ENCODE data around the gene CPEB4. TPM values are rescaled to one million over a fixed set of nuclear protein-coding genes. Genes with fewer than 3 reads are reported as not detected.

The CPEB4 gene
- total and polyA plus RNA-seq, 10 donors = 2.3 to 107 (median 81.0) TPM

GRCh38 chr5:173843794-173844193 lies 44.4 kb upstream of the CPEB4 start:
- H3K27me3 ChIP-seq (replicated peaks in 1 of 7) = no peaks in the 10 kb centered on the region
- DNase-seq = no peak
- H3K9me3 ChIP-seq = peaks cover 0 to 12% (median 6%) of the 10 kb centered on the region in 8 donors
- WGBS, 5 donors = 75 to 97% (median 93%) methylated on average over 3 of the region's 3 CpGs
- H3K4me1 ChIP-seq = no peaks in the 10 kb centered on the region
- H3K36me3 ChIP-seq = no peaks in the 10 kb centered on the region
- H3K27ac ChIP-seq = no peak overlapping the region
- intact Hi-C loops (cut with DNase I; ENCODE audit: low total_unique reads) = no loop called here
- no peak overlapping the region for H3K4me3 ChIP-seq
- TF ChIP-seq CTCF (IDR thresholded peaks at IDR 0.05 in 8 of 11, conservative IDR thresholded peaks at IDR 0.05 in 3 of 11) = no peak
- no peak for TF ChIP-seq POLR2A (IDR thresholded peaks at IDR 0.05)
- TF ChIP-seq POLR2AphosphoS5 (IDR thresholded peaks at IDR 0.05) = no peak

DNA sequence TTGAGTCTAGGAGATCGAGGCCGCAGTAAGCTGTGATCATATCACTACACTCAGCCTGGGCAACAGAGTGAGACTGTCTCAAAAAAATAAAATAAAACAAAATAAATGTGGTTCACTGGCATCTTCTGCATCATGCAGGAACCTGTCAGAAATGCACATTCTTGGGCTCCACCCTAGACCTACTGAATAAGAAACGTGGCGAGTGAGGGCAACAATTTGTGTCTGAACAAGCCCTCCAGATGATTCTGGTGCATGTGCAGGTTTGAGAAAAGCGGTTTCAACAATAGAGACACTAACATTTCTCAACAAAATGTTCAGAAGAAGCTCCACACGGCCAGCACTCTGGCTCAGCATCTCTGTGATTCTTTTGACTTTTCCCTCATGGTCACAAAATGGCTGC lies 42.8 kb upstream of the CPEB4 start:
- TF ChIP-seq POLR2A (IDR thresholded peaks at IDR 0.05) = no peak
- no peak for TF ChIP-seq POLR2AphosphoS5 (IDR thresholded peaks at IDR 0.05)
- no peak for TF ChIP-seq CTCF (IDR thresholded peaks at IDR 0.05 in 8 of 11, conservative IDR thresholded peaks at IDR 0.05 in 3 of 11)
- Histone ChIP-seq H3K4me1 (no peaks in the 10 kb centered on the region), H3K4me3 (no peak overlapping the region), H3K36me3 (no peaks in the 10 kb centered on the region), H3K27ac (no peak overlapping the region), H3K9me3 (peaks cover 0 to 19% (median 14%) of the 10 kb centered on the region in 8 donors), H3K27me3 (replicated peaks in 1 of 7) (no peaks in the 10 kb centered on the region)
- intact Hi-C loops (cut with DNase I; ENCODE audit: low total_unique reads) = no loop called here
- no peak for DNase-seq
- WGBS, 5 donors = 88 to 95% (median 92%) methylated on average over 6 of the region's 6 CpGs

GRCh38 chr5:173846929-173847501 lies 41.1 kb upstream of the CPEB4 start:
- H3K36me3 ChIP-seq = no peaks in the 10 kb centered on the region
- WGBS, 5 donors = 72 to 100% (median 100%) methylated on average over 1 of the region's 1 CpG
- intact Hi-C loops (cut with DNase I; ENCODE audit: low total_unique reads) = no loop called here

More at GRCh38 chr5:173846929-173847501, 41.1 kb upstream of the CPEB4 start:
- TF ChIP-seq POLR2A (IDR thresholded peaks at IDR 0.05) (no peak), CTCF (IDR thresholded peaks at IDR 0.05 in 8 of 11, conservative IDR thresholded peaks at IDR 0.05 in 3 of 11) (no peak), POLR2AphosphoS5 (IDR thresholded peaks at IDR 0.05) (no peak)
- DNase-seq = no peak
- no peak overlapping the region for H3K4me3 ChIP-seq
- no peak overlapping the region for H3K27ac ChIP-seq
- H3K4me1 ChIP-seq = peaks cover 0 to 12% (median 0%) of the 10 kb centered on the region in 6 donors
- H3K27me3 ChIP-seq (replicated peaks in 1 of 7) = peaks cover 0 to 3% (median 0%) of the 10 kb centered on the region in 7 donors
- H3K9me3 ChIP-seq = peaks cover 0 to 19% (median 14%) of the 10 kb centered on the region in 8 donors
